ENCODE data around the gene SMIM13. TPM values are rescaled to one million over a fixed set of nuclear protein-coding genes. Genes with fewer than 3 reads are reported as not detected.

The SMIM13 gene
- total RNA-seq, 1 donor from 2014 or later = 8.4 TPM

DNA sequence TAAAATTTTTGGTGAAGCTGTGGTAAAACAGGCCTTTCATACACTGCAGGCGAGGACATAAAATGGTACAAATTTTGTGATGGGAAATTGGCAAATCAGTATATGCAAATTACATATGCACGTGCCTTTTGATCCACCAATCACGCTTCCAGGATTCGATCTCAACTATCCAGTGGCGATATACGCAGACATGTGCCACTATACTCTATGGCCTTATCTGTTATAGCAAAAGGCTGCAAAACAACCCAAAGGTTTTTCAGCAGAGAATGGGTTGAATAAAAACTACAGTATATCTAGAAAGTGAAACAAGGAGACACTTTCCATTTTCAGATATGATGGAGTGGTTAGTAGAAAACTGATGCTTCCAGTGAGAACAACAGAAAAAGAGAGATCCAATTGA is 59.8 kb downstream of the SMIM13 start:
- H3K27me3 ChIP-seq = no peaks in the 10 kb centered on the region
- no peaks in the 10 kb centered on the region for H3K4me1 ChIP-seq
- ATAC-seq (no peak), DNase-seq (no peak)
- H3K4me3 ChIP-seq = no peak overlapping the region
- intact Hi-C loops (cut with DNase I) = no loop called here
- TF ChIP-seq, protein P1, sequence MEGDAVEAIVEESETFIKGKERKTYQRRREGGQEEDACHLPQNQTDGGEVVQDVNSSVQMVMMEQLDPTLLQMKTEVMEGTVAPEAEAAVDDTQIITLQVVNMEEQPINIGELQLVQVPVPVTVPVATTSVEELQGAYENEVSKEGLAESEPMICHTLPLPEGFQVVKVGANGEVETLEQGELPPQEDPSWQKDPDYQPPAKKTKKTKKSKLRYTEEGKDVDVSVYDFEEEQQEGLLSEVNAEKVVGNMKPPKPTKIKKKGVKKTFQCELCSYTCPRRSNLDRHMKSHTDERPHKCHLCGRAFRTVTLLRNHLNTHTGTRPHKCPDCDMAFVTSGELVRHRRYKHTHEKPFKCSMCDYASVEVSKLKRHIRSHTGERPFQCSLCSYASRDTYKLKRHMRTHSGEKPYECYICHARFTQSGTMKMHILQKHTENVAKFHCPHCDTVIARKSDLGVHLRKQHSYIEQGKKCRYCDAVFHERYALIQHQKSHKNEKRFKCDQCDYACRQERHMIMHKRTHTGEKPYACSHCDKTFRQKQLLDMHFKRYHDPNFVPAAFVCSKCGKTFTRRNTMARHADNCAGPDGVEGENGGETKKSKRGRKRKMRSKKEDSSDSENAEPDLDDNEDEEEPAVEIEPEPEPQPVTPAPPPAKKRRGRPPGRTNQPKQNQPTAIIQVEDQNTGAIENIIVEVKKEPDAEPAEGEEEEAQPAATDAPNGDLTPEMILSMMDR (IDR thresholded peaks at IDR 0.05) = no peak
- no peak overlapping the region for H3K27ac ChIP-seq
- H3K9me3 ChIP-seq = no peaks in the 10 kb centered on the region
- no peaks in the 10 kb centered on the region for H3K36me3 ChIP-seq

DNA sequence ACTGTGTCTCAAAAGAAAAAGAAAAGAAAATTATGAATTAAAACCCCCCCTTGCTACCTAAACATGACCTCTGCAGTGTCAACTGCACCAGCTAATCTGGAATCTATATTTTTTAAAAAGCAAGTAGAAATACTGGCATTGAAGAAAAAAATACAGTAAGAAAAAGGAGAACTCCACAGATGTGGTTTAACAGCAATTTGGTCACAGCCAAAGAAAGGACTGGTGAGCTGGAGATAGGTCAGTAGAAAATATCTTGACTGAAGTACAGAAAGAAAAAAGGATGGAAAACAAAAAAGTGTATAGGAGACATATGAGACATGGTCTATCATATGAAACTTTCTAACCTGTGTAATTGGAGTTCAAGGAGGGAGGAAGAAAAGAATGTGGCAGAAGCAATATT is 62.0 kb downstream of the SMIM13 start:
- intact Hi-C loops (cut with DNase I) = no loop called here
- Histone ChIP-seq H3K4me3 (no peak overlapping the region), H3K27me3 (no peaks in the 10 kb centered on the region), H3K4me1 (no peaks in the 10 kb centered on the region), H3K9me3 (no peaks in the 10 kb centered on the region), H3K27ac (no peak overlapping the region), H3K36me3 (no peaks in the 10 kb centered on the region)
- DNase-seq = no peak
- TF ChIP-seq, protein P1 (IDR thresholded peaks at IDR 0.05) = no peak
- ATAC-seq = no peak

DNA sequence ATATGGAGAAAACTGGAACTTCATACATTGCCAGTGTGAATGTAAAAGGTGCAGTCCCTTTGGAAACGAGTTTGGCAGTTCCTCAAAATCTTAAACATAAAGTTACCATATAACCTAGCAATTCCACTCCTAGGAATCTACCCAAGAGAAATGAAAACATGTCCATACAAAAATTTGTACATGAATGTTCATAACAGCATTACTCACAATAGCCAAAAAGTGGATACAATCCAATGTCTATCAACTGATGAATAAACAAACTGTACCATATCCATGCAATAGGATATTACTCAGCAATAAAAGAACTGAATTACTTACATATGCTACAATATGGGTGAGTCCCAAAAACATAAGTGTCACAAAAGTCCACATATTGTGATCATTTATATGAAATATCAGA is 66.6 kb downstream of the SMIM13 start:
- ATAC-seq (no peak), DNase-seq (no peak)
- Histone ChIP-seq H3K4me3 (no peak overlapping the region), H3K36me3 (no peaks in the 10 kb centered on the region), H3K9me3 (no peaks in the 10 kb centered on the region), H3K27me3 (no peaks in the 10 kb centered on the region), H3K27ac (no peak overlapping the region), H3K4me1 (no peaks in the 10 kb centered on the region)
- TF ChIP-seq, protein P1 (IDR thresholded peaks at IDR 0.05) = no peak
- intact Hi-C loops (cut with DNase I) = no loop called here

DNA sequence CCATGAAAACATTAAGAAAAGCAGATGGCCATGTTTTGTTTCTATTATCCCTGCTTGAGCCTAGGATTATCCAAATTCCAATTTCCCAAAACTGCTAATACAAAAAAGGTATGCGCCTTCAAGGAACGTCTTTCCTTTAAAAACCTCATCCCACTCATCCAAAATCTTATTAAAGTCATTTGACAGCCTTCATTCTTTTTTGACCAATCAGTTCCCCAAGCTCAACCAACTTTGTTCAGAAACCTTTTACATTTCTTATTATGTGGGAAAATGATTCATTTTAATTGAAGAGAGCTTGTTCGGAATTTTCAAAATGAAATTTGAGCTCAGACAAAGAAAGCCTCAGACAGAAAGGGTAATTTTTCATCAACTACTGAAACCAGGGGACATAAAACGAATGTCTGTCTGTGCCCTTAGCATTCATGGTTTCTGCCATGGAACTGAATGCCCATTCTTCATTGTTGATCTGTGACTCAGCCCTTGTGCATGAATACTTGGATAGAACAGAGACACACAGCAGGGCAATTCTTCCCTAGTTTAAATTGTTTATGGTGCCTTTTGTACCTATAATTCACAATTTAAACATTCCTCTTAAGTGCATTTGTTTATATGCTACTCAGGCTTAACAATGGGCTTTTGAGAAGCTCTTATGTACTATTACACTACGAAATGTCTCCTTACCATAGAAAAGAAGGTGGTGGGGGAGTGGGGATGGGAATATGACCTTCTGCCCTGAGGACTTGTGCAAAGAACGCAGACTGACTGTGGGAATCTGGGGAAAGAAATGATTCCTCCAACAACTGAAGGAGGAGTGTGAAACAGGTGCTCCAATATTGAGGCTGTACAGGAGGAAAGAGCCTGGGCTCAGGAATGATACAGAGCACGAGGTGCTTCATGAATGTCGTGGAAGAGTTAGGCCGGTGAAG is 67.7 kb downstream of the SMIM13 start:
- no peak for ATAC-seq
- intact Hi-C loops (cut with DNase I) = no loop called here
- TF ChIP-seq, protein P1 (IDR thresholded peaks at IDR 0.05) = no peak
- Histone ChIP-seq H3K27ac (no peak overlapping the region), H3K36me3 (no peaks in the 10 kb centered on the region), H3K4me3 (no peak overlapping the region), H3K9me3 (no peaks in the 10 kb centered on the region), H3K4me1 (no peaks in the 10 kb centered on the region), H3K27me3 (no peaks in the 10 kb centered on the region)
- DNase-seq = no peak

DNA sequence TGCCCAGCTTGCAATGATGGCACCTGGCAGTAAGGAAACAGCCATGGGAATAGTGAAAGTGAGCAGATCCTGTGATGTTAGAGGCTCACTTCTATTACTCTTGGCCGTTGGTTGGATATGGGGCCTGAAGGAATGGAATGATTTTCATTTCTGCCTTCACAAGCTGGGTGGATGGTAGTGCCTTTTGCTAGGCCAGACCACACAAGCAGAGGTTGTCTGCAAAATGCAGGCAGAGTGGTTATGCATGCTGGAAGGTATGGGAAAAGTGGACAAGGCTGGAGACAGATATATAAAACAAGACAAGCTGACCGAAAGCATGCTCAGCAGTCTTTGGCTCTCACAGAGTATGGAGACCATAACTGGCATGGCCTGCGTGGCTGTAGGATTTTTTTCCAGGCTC is 68.6 kb downstream of the SMIM13 start:
- no peak for DNase-seq
- H3K27ac ChIP-seq = no peak overlapping the region
- no peak for ATAC-seq
- H3K9me3 ChIP-seq = no peaks in the 10 kb centered on the region
- intact Hi-C loops (cut with DNase I) = no loop called here
- H3K4me1 ChIP-seq = no peaks in the 10 kb centered on the region
- TF ChIP-seq, protein P1 (IDR thresholded peaks at IDR 0.05) = no peak
- no peak overlapping the region for H3K4me3 ChIP-seq
- no peaks in the 10 kb centered on the region for H3K36me3 ChIP-seq
- H3K27me3 ChIP-seq = no peaks in the 10 kb centered on the region
